Epithelial cell of proximal tubule (primary cell): ENCODE data around the gene C12orf50. TPM values are rescaled to one million over a fixed set of nuclear protein-coding genes. Genes with fewer than 3 reads are reported as not detected.
A peak's percentile ranks its signal among the peaks of the same experiment; 100 is the strongest.

Experiments
- DNase-seq: peaks from one replicate; pipeline ENCODE4 v3.0.0-alpha.2; 2011; ENCODE audit warnings: low read depth
- H3K4me3 ChIP-seq: 2 replicates; pipeline ENCODE4 v1.5.1; 2011; ENCODE audit warnings: low read depth, mild to moderate bottlenecking, low read length
- CTCF ChIP-seq: conservative IDR thresholded peaks from 2 replicates; pipeline ENCODE4 v1.5.1; 2012; ENCODE audit warnings: low read depth, mild to moderate bottlenecking, low read length
- total RNA-seq: library from RNA; depleted of rRNA; stranded (reverse); fragments of >200 nt; gene quantifications from 2 replicates; pipeline ENCODE4 v1.2.3, GENCODE V29; 2015

C12orf50 gene
- total RNA-seq, 1 donor from 2014 or later, result not detected

GRCh38 chr12:88026196-88026595, 3.0 kb downstream of the C12orf50 start:
- DNase-seq, result no peak
- TF ChIP-seq CTCF, result no peak
- no peak overlapping the region for H3K4me3 ChIP-seq

GRCh38 chr12:88017964-88018363, 11.2 kb downstream of the C12orf50 start:
- H3K4me3 ChIP-seq, result no peak overlapping the region
- TF ChIP-seq CTCF, result no peak
- no peak for DNase-seq

- TF ChIP-seq CTCF, result no peak
- no peak for DNase-seq
- H3K4me3 ChIP-seq, result no peak overlapping the region
These were observed 13.4 kb downstream of the C12orf50 start for GRCh38 chr12:88015825-88016224.

GRCh38 chr12:88011755-88012154, 17.4 kb downstream of the C12orf50 start:
- H3K4me3 ChIP-seq, result no peak overlapping the region
- no peak for DNase-seq
- no peak for TF ChIP-seq CTCF

GRCh38 chr12:88006351-88006750, 22.9 kb downstream of the C12orf50 start:
- no peak for TF ChIP-seq CTCF
- no peak for DNase-seq

GRCh38 chr12:88001327-88001726, 27.9 kb downstream of the C12orf50 start:
- no peak for TF ChIP-seq CTCF

More at GRCh38 chr12:88006351-88006750, 22.9 kb downstream of the C12orf50 start:
- no peak overlapping the region for H3K4me3 ChIP-seq

GRCh38 chr12:87995581-87996178, 33.5 kb downstream of the C12orf50 start:
- TF ChIP-seq CTCF, result peak; percentile 84
- H3K4me3 ChIP-seq, result no peak overlapping the region
- DNase-seq, result peak; percentile 9

More at GRCh38 chr12:88001327-88001726, 27.9 kb downstream of the C12orf50 start:
- H3K4me3 ChIP-seq, result no peak overlapping the region
- no peak for DNase-seq
